Natural killer cell (primary cell): Measurements from ENCODE around the gene AMOTL2. TPM values are rescaled to one million over a fixed set of nuclear protein-coding genes. Genes with fewer than 3 reads are reported as not detected.

Experiments used
- ATAC-seq, 3 donors: fragments of 150-1000 bp in 2 of 3; fragments of 200-7000 bp in 1 of 3; cut with Tn5 transposase; 1 replicate in 1 of 3; 2 replicates in 2 of 3; pipeline ENCODE4 v1.10.0; 2021; ENCODE audit warnings: mild to moderate bottlenecking in 2 of 3, moderate library complexity in 2 of 3
- DNase-seq, 2 donors: peaks; one replicate each; pipeline versions ENCODE4 v3.0.0 to v3.0.0-alpha.2; 2013 to 2021; ENCODE audit warnings: mixed read lengths in 1 of 2
- H3K27ac ChIP-seq: one replicate; pipeline ENCODE4 v1.5.1; 2013; ENCODE audit warnings: mild to moderate bottlenecking, low read length
- H3K27me3 ChIP-seq: one replicate; pipeline ENCODE4 v1.6.1; 2013; ENCODE audit warnings: low read length; ENCODE audit not compliant: control insufficient read depth, insufficient read depth
- H3K36me3 ChIP-seq: one replicate; pipeline ENCODE4 v1.6.1; 2013; ENCODE audit warnings: low read length; ENCODE audit not compliant: control insufficient read depth, insufficient read depth
- H3K4me1 ChIP-seq: one replicate; pipeline ENCODE4 v1.6.1; 2013; ENCODE audit warnings: low read length; ENCODE audit not compliant: control insufficient read depth, insufficient read depth
- H3K4me3 ChIP-seq: one replicate; pipeline ENCODE4 v1.5.1; 2013; ENCODE audit warnings: low read length
- H3K9me3 ChIP-seq: one replicate; pipeline ENCODE4 v1.6.1; 2013; ENCODE audit warnings: low read length; ENCODE audit not compliant: control insufficient read depth, insufficient read depth
- H3K27ac Mint-ChIP-seq, 2 donors: one replicate each; pipeline ENCODE4 v1.8.0; 2022; ENCODE audit warnings: mild to moderate bottlenecking in 2 of 2, mixed read lengths in 2 of 2, moderate library complexity in 1 of 2
- H3K27me3 Mint-ChIP-seq, 2 donors: one replicate each; pipeline ENCODE4 v1.8.0; 2022; ENCODE audit warnings: low read depth in 2 of 2, mixed read lengths in 2 of 2
- H3K36me3 Mint-ChIP-seq: one replicate; pipeline ENCODE4 v1.8.0; 2022; ENCODE audit warnings: mixed read lengths
- H3K4me1 Mint-ChIP-seq, 2 donors: one replicate each; pipeline ENCODE4 v1.8.0; 2022; ENCODE audit warnings: mixed read lengths in 2 of 2
- H3K4me3 Mint-ChIP-seq: one replicate; pipeline ENCODE4 v1.8.0; 2022; ENCODE audit warnings: mild to moderate bottlenecking, moderate library complexity, mixed read lengths
- H3K9me3 Mint-ChIP-seq, 2 donors: one replicate each; pipeline ENCODE4 v1.8.0; 2022; ENCODE audit warnings: mixed read lengths in 2 of 2
- WGBS: methylation state at CpG from one replicate; pipeline ENCODE4 v1.1.7; 2013; ENCODE audit warnings: missing lambda C conversion rate; ENCODE audit not compliant: insufficient coverage; 5-methylcytosine and 5-hydroxymethylcytosine counted together
- intact Hi-C: fragments of 100-400 bp; cut with micrococcal nuclease; formaldehyde crosslinking; loops from one replicate; pipeline ENCODE4 v1.14.2; 2022
- total RNA-seq, 4 donors: library from RNA; stranded (reverse); fragments of 120-200 nt in 1 of 4; gene quantifications; one replicate each; pipeline versions ENCODE4 v1.2.3 to v1.2.4, GENCODE V29; 2013 to 2022
- TF ChIP-seq, protein P1 (sequence below): fragments of 200-600 bp; IDR thresholded peaks from one replicate; pipeline ENCODE4 v1.8.0; 2022; ENCODE audit warnings: antibody characterized with exemption

AMOTL2 gene
- total RNA-seq, 3 donors from 2014 or later (not counting 1 experiment from before 2014, with no cell fraction given), result not detected

- TF ChIP-seq, protein P1, sequence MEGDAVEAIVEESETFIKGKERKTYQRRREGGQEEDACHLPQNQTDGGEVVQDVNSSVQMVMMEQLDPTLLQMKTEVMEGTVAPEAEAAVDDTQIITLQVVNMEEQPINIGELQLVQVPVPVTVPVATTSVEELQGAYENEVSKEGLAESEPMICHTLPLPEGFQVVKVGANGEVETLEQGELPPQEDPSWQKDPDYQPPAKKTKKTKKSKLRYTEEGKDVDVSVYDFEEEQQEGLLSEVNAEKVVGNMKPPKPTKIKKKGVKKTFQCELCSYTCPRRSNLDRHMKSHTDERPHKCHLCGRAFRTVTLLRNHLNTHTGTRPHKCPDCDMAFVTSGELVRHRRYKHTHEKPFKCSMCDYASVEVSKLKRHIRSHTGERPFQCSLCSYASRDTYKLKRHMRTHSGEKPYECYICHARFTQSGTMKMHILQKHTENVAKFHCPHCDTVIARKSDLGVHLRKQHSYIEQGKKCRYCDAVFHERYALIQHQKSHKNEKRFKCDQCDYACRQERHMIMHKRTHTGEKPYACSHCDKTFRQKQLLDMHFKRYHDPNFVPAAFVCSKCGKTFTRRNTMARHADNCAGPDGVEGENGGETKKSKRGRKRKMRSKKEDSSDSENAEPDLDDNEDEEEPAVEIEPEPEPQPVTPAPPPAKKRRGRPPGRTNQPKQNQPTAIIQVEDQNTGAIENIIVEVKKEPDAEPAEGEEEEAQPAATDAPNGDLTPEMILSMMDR, result no peak
Observed at GRCh38 chr3:134371542-134372324, 2.5 kb downstream of the AMOTL2 start.

DNA sequence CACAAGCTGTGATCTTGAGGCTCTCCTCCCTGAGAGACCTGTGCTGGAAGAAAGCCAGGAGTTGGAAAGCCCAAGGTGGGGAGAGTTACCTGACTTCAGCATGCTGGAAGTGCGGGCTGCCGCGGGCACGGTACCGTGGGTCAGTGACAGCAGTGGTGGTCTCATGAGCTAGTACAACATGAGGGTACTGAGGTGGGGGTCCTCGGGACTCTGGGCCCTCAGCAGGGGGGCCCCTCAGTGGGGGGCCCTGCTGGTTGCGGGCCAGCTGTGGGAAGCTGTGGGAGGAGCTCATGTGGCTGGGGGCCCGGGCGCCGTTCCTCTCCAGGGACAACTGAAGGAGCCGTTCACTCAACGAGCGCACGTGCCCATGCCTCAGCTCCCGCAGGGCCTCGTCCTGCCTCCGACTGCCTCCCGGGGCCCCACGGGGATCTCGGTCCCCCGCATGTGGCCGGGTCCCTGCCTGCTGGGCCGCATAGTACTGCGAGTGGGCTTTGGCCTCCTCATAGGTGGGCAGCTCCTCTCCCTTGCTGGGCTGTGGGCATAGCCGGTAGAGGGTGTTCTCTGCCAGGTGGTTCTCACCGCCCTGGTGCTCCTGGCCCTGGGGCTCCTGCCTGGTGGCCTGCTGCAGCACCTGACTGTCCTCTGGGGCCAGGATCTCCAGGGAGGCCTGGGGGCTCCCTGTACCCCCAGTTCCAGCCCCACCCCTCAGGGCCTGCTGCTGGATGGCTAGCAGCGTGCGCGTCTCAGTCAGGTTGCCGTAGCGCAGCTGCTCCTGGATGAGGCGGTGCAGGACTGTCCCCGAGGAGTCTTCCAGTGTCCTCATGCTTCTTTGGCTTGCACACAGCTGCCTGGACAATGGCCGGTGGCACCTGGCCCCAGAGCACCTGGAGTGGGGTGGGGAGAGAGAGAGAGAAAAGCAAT is 3.4 kb downstream of the AMOTL2 start:
- Mint-ChIP-seq H3K27ac (no peak overlapping the region), H3K4me3 (no peak overlapping the region), H3K9me3 (no peaks in the 10 kb centered on the region), H3K4me1 (peaks cover under 1 to 12% of the 10 kb centered on the region in 2 donors), H3K36me3 (no peaks in the 10 kb centered on the region), H3K27me3 (peaks cover 16 to 25% of the 10 kb centered on the region in 2 donors)
- WGBS, result 86% methylated on average over 34 of the region's 34 CpGs
- Histone ChIP-seq H3K9me3 (no peaks in the 10 kb centered on the region), H3K4me1 (peaks cover 17% of the 10 kb centered on the region), H3K4me3 (no peak overlapping the region), H3K36me3 (no peaks in the 10 kb centered on the region), H3K27me3 (peaks cover 6% of the 10 kb centered on the region), H3K27ac (no peak overlapping the region)
- TF ChIP-seq, protein P1, result no peak
- intact Hi-C loops, result no loop called here
- DNase-seq (no peak), ATAC-seq (no peak)

More at GRCh38 chr3:134371542-134372324, 2.5 kb downstream of the AMOTL2 start:
- Mint-ChIP-seq H3K4me3 (no peak overlapping the region), H3K36me3 (no peaks in the 10 kb centered on the region), H3K27me3 (peaks cover 24 to 33% of the 10 kb centered on the region in 2 donors), H3K9me3 (no peaks in the 10 kb centered on the region), H3K4me1 (peaks cover 0 to 12% of the 10 kb centered on the region in 2 donors), H3K27ac (no peak overlapping the region)
- DNase-seq, result no peak
- H3K4me1 ChIP-seq, result peaks cover 17% of the 10 kb centered on the region
- no peak for ATAC-seq
- H3K27me3 ChIP-seq, result peaks cover 6% of the 10 kb centered on the region
- intact Hi-C loops, result no loop called here
- no peak overlapping the region for H3K27ac ChIP-seq
- WGBS, result 84% methylated on average over 7 of the region's 7 CpGs
- H3K36me3 ChIP-seq, result no peaks in the 10 kb centered on the region
- H3K4me3 ChIP-seq, result no peak overlapping the region
- no peaks in the 10 kb centered on the region for H3K9me3 ChIP-seq

DNA sequence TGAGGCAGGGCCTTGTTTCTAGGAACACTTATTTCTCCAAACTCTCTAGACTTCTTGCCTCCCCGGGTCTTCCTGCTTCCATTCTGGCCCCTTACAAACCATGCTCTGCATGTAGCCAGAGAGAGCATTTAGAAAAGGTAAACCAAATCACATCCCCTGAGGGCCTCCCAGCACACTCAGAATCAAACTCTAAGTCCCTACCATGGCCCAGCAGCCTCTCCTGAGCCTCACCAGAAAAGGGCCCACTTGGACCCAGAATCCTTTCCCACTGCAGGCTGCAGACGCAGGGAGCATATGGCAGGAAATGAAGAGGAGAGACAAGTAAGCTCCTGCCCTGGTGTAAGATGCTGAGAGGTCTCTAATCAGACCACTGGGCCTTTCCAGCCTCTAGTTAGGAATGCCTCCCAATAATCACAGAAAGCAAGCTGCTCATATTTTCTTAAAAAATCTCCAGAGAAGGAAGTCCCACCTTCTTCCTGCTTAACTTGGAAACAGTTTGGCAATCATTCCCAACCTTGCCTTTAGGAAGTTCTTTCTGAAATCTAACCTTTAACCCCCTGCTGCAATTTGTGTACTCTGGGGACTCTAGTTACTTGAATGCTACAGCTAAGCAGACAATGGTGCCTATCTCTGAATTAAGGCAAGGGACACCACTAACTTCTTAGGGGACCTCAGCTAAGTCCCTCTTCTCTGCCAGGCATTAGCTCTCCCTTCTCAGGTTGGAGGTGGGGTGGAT is 4.2 kb downstream of the AMOTL2 start:
- H3K27ac ChIP-seq, result no peak overlapping the region
- H3K4me3 ChIP-seq, result no peak overlapping the region
- TF ChIP-seq, protein P1, result no peak
- Mint-ChIP-seq H3K27me3 (peaks cover 7 to 18% of the 10 kb centered on the region in 2 donors), H3K4me3 (no peak overlapping the region), H3K36me3 (no peaks in the 10 kb centered on the region), H3K4me1 (peaks cover 8 to 11% of the 10 kb centered on the region in 2 donors), H3K27ac (no peak overlapping the region), H3K9me3 (no peaks in the 10 kb centered on the region)
- DNase-seq, result no peak
- no peak for ATAC-seq
- peaks cover 16% of the 10 kb centered on the region for H3K4me1 ChIP-seq
- H3K27me3 ChIP-seq, result peaks cover 3% of the 10 kb centered on the region
- H3K9me3 ChIP-seq, result no peaks in the 10 kb centered on the region
- intact Hi-C loops, result no loop called here
- 80% methylated on average over 2 of the region's 2 CpGs for WGBS
- H3K36me3 ChIP-seq, result no peaks in the 10 kb centered on the region
